Epithelial cell of esophagus (primary cell): Measurements from ENCODE around the gene STRIP2.
A peak's percentile ranks its signal among the peaks of the same experiment; 100 is the strongest.

Experiments used
- DNase-seq: peaks from one replicate; pipeline ENCODE4 v3.0.0; 2010; ENCODE audit warnings: low read depth
- H3K4me3 ChIP-seq: 2 replicates; pipeline ENCODE4 v1.5.1; 2011; ENCODE audit warnings: mild to moderate bottlenecking, low read length, control low read depth
- TF ChIP-seq, protein P1 (sequence below): IDR thresholded peaks from 2 replicates; pipeline ENCODE4 v1.5.1; 2011; ENCODE audit warnings: low read depth, mild to moderate bottlenecking, low read length, control low read depth, inconsistent platforms; ENCODE audit not compliant: insufficient read depth; ENCODE audit errors: missing control alignments

Gene STRIP2

DNA sequence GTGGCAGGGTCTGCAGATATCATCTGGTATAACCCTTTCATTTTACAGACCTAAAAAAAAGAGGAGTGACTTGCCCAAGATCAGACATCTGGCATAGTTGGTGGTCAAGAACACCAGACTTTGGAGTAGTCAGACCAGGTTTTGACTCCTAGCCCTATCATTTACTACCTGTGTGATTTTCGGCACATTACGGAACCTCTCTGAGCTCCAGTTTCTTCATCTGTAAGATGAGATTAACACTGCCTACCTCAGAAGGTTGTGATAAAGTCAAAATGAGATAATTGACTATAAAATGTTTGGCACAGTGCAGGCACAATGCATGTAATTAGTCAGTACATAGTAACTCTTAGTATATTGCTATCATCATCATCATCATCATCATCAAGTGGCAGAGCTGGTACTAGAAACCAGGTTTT, 1.2 kb downstream of the STRIP2 start:
- no peak overlapping the region for H3K4me3 ChIP-seq
- DNase-seq, result no peak
- TF ChIP-seq, protein P1, sequence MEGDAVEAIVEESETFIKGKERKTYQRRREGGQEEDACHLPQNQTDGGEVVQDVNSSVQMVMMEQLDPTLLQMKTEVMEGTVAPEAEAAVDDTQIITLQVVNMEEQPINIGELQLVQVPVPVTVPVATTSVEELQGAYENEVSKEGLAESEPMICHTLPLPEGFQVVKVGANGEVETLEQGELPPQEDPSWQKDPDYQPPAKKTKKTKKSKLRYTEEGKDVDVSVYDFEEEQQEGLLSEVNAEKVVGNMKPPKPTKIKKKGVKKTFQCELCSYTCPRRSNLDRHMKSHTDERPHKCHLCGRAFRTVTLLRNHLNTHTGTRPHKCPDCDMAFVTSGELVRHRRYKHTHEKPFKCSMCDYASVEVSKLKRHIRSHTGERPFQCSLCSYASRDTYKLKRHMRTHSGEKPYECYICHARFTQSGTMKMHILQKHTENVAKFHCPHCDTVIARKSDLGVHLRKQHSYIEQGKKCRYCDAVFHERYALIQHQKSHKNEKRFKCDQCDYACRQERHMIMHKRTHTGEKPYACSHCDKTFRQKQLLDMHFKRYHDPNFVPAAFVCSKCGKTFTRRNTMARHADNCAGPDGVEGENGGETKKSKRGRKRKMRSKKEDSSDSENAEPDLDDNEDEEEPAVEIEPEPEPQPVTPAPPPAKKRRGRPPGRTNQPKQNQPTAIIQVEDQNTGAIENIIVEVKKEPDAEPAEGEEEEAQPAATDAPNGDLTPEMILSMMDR, result no peak

DNA sequence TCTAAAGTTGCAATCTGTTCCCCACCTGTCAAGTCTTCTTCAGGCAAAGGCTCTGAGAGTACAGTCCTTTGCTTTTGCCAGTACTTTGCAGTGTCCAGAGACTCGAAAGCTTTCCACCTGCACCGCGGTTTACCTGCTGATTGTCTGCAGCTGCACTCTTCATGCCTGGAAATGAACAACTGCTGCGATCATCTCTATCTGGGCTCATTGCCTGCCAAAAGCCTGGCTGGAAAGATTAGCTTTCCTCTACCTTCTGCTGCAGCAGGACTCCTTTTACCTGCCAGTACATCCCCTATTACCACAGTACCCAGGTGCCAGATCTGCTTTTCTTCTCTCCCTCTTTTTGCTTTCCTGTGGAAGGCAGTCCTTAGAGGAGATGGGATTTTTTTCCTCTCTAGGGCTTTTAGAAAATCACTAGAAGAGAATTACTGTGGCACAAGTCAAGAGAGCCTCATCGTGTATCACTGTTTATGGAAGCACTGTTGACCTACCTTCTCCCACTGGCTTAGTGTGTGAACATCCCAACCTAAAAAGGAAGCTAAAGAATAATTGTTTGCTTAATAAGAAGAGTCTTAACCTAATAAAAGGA, 2.2 kb downstream of the STRIP2 start:
- no peak for DNase-seq
- H3K4me3 ChIP-seq, result no peak overlapping the region
- TF ChIP-seq, protein P1, result no peak

DNA sequence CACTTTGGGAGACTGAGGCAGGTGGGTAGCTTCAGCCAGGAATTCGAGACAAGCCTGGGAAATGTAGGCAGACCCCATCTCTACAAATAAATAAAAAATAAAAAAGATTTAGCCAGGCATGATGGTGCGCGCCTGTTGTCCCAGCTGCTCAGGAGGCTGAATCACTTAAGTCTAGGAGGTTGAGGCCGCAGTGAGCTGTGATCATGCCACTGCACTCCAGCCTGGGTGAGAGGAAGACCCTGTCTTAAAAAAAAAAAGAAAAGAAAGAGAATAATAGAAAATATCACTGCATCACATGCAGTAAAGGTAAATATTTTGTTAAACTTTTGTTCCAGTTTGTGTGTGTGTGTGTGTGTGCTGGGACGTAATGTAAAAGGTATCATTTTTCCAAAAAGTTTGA, 3.0 kb downstream of the STRIP2 start:
- TF ChIP-seq, protein P1, result no peak
- peak; percentile 60 for DNase-seq
- H3K4me3 ChIP-seq, result no peak overlapping the region

DNA sequence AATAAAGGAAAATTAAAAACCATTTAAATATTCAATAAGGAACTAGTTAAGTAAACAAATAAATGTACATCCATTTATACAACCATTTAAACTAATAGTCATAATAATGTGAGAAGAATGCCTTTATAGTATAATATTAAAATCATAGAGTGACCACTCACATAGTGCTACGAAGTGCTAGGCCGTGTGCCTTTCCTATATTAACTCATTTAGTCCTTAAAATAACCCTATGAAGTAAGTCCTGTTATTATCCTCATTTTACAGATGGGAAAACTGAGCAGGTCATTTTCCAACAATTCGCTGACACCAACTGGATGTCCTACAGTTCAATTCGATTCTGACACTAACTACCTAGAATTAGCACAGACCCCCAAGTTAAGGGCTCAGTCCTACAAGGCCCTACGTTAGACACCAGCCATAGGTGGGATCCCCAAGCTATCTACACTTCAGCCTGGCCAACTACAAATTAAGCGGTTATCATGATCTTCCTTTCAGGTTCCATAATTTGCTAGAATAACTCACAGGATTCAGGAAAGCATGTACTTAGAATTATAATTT, 4.1 kb downstream of the STRIP2 start:
- H3K4me3 ChIP-seq, result no peak overlapping the region
- TF ChIP-seq, protein P1, result no peak

DNA sequence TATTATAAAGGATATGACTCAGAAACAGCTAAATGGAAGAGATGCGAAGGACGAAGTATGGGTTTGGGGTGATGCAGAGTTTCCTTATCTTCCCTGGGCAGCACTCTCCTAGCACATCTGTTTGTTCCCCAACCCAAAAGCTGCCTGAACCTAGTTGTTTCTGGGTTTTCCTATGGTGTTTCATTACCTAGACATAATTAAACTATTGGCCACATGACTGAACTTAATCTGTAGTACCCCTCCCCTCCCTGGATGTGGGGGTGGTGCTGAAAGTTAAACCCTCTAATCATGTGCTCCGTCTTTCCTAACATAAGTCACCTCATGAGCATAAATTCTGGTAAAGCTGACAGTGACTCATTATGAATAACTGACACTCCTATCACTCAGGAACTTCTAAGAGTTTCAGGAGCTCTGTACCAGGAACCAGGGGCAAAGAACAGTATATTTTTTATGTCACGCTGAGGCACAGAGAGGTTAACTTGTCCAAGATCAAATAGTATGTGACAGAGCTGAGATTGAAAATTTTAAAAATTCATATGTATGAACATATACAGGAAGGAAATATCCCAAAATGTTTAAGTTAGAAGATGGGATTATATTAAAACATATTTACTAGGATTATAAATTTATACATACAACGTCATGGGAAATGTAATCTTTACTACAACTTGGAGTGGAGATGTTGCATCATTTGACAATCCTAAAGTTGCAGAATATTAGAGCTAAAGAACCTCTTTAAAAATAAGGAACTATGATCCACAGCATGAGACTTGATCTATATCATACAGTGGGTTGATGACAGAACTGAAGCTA, 4.8 kb downstream of the STRIP2 start:
- DNase-seq, result peak; percentile 91
- TF ChIP-seq, protein P1, result no peak
- no peak overlapping the region for H3K4me3 ChIP-seq

More for the DNA sequence above, 4.1 kb downstream of the STRIP2 start:
- no peak for DNase-seq

DNA sequence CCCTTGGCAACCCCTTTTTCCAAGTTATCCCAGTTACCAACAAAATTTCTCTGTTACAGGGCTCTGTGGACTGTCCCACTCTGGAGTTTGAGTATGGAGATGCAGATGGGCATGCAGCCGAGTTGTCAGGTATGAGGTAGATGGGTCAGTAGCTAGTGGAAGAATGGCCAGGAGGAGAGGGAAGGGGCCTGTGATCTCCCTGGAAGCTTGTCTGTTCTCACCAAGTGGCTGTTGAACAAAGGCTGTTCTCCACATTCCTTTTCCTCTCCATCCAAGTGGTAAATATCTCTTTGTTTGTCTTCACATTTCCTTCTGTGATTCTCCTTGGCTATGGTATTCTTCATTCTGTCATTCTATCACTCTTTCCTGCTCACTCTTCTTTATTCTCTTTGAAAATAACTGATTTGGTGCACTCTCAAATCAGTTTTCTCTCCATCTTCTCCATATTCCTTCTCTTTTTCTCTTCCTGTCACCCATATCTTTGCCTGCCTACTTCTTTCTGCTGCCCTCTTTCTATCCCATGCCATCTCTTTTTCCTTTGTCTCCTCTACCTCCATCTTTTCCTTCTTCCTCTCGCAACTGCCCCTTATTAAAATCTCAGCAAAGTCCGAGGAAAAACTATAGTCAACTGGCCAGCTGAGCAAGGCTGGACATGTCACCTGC, 5.9 kb downstream of the STRIP2 start:
- DNase-seq, result no peak
- H3K4me3 ChIP-seq, result no peak overlapping the region
- TF ChIP-seq, protein P1, result no peak
